Activated CD4-positive, alpha-beta T cell treated with anti-CD3 and anti-CD28 coated beads, Interleukin-10, Interleukin-2, amounts not matched to agents 100 ng/mL and 50 ng/mL, durations not matched to agents 16 hours and 8 hours (primary cell): ENCODE data around the gene KLHL3.
A peak's percentile ranks its signal among the peaks of the same experiment; 100 is the strongest.

Experiments
- DNase-seq: peaks from one replicate; pipeline ENCODE4 v3.0.0-alpha.2; 2020

Gene KLHL3

DNA sequence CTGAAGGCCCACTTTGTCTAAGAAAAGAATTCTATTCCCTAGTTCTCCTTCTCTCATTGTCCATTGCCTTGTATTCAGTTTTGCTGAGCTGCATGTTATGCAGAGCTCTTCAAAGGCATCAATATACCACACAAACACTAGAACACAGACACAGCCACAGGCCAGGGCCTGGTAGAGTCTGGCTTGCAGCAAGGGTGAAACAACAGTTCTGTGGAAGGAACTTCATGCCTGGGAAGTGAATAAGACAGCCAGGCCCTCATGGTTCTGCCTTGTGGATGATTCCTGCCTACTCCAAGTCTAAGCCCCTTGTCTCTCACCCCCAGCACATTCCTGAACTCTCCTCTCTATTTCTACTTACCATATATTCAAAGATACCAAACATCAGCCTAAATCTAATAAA is 30.8 kb downstream of the KLHL3 start:
- no peak for DNase-seq

DNA sequence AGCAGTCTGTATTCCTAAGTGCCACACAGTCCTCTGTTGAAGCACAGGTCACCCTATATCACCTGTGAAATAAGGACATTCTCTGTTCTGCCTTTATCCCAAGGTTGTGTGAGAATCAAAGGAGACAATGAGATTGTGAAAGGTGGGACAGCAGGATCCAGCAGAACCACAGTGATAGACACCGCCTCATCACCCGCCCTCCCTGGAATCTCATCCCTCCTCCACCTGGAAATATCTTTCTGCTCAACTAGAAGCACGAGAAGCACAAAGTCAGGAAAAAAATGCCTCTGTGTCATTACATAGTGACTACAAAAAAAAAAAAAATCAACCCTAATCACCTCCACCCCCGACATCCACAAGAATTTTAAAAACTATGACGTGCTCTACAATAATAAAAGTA is 32.3 kb downstream of the KLHL3 start:
- DNase-seq = no peak

DNA sequence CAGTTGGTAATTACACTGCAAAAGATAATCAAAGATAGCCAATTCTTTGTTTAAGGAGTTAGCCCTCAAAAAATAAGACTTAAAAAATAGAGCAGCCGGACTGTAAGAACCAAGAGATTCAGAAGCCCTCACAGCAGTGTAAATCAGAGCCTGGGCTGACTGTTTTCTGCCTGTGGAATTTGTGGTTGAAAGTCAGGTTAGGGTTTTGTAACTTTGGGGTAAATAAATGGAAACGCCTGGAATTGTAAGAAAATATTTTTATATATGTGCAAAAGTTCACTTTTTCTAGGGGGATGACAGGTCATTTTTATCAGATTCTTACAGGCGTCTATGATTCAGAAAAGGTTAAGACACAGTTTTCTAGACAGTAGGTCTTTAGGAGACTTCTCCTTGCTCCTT is 35.6 kb downstream of the KLHL3 start:
- DNase-seq = no peak

DNA sequence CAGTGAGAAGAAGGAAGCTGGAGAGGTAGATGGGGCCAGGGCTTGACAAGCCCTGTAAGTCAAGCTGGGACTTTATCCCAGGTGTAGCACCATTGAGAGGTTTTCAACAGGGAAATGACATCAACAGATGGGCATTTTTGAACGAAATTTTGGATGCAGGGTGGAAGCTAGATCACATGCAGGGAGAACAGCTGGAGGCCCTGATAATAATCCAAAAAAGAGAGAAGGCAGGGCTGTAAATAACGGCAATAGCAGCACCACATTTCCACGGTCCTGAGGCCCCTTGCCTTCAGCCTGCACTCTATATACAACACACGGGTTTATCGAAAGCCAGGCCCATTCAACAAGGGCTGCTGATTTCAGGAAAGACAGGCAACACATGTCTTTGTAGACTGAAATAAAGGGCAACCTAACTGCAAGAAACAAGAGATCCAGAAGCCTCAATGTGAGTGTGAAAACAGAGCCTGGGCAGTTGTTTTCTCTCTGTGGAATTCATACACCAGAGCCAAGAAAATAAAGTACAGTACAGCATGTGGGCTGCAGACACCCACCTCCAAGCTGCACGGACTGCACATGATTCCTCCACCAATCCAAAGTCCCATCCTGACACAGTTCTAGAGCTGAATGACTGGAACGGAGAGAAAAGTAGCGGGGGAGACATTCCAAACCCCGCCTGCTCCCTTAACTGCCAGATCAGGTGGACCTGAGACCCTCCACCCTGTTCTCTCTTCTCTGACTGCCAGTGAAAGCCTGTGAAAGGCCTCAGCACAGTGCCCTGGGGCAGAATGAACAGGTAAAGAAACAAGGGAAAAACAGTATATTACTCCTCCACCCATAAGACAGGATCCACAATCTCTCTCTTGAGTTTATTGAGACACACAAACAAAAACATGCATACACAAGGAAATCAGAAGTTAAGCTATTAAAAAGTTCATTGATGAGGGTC is 36.3 kb downstream of the KLHL3 start:
- no peak for DNase-seq

DNA sequence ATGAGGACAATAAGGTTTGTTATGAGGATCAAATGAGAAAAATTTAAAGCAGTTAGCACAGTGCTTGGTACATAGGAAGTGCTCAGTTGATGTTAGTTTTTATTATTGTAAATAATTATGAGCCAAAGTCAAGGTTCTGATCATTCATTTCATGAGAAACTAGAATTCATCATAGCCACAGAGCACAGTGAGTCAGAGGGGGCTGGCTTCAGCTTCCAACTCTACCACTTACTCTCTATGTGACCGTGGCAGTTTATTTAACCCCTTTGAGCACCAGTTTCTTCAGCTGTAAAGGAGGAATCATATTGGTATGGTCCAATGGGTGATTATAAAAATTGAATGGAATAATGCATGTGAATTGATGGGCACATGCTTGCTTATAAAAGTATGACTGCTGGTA is 39.4 kb downstream of the KLHL3 start:
- peak; percentile 58 for DNase-seq

- DNase-seq = peak; percentile 26
Observed at GRCh38 chr5:137695651-137696428, 40.0 kb downstream of the KLHL3 start.

DNA sequence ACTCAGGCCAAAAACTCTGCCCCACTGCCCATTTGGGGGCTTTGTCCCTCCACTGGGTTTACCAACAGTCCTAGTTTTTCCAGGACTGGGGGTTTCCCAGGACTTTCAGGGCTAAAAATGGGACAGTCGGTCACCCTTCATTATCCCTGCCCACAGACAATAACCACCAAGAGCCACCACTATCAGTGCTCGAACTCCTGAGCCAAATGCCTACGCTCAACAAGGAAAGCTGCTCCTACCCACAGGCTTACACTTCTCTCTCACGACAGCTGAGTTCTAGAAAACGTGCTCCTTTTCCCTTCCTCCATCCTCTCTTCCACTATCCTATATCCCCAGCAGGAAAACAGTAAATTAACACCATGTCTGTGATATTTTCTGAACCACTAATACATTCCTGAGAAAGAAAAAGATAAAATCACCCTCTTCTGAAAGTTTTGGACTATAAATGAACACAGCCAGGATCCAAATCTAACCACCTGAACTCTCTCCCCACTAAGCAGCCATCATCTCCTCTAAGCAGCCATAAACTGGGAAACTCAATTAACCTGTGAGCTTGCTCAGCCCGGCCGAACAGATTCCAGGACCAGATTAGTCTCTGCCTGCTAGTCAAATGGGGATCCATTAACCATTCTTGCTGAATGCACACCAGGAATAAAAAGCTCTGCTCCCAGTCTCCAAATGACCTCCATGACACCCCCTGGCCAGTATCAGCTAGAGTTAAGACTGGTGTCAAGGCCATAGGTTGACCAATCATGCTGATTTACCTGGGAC is 41.8 kb downstream of the KLHL3 start:
- no peak for DNase-seq

- no peak for DNase-seq
Observed at GRCh38 chr5:137693307-137693950, 42.5 kb downstream of the KLHL3 start.

DNA sequence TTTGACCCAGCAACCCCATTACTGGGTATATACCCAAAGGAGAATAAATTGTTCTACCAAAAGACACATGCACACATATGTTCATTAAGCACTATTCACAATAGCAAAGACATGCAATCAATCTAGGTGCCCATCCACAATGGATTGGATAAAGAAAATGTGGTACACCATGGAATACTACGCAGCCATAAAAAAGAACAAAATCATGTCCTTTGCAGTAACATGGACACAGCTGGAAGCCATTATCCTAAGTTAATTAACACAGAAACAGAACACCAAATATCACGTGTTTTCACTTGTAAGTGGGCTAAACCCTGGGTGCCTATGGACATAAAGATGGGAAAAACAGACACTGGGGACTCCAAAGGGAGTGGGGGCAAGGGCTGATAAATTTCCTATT is 46.6 kb downstream of the KLHL3 start:
- DNase-seq = no peak

DNA sequence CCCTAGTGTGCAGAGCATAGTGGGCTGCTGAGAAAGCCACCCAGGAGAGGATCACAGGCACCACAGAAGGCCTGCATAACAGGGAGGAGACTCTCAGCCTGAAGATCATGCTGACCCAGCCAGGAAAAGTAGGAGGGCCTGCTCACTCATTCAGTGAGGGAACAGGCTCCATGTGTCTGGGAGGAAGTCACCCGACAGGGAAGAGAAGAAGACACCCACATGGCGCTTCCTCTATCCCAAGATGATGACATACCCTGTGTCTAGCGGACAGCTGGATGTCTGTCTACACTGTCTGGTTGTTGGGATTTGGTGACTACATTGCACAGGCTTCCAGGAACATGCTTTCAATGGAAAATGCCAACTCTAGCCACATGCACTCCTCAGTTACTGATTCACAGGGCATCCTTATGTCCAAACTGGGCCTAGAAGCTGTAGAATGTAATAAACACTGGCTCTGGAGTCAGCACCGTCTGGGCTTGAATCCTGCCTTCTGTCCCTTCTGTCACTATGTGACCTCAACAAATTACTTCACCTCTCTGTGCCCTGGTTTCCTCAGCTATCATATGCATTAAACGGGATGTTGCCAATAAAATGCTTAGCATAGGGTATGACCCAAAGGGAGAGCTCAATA is 47.6 kb downstream of the KLHL3 start:
- DNase-seq = no peak

DNA sequence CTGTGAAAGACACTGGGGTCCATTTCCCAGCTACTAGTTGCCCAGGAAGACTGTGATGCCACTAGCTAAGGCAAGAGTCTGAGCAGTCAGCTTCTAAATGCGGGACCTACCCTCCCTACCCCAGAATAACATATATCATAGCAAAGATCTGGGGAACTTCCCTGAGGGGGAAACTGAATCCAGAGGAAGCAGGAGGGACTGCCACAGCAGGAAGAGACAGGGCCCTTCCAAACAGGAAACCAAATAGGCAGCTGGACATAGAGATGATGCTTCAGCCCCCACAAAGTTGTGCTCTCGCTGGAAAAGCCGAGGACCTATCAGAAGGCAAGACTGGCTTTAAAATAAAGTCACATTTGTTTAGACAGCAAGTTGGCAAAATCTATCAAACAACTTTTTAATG is 51.1 kb downstream of the KLHL3 start:
- no peak for DNase-seq

DNA sequence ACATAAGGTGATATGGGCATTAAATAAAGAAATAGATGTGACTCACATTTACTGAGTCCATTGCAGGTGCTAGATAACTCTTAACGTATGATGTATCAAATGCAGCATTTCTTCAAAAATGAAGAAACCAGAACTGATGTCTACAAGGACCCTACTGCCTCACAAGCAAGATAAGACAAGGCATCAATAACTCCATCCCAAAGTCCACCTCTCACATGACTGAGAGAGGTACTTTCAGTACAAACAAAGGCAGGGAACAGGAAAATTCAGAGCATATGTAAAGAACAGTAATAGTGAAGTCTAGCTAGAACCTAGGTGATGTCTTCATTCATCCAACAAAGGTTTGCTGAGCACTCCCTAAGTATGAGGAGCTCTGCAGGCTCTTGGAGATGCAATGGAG is 54.7 kb downstream of the KLHL3 start:
- DNase-seq = no peak

GRCh38 chr5:137679910-137680309 is 56.0 kb downstream of the KLHL3 start:
- no peak for DNase-seq

DNA sequence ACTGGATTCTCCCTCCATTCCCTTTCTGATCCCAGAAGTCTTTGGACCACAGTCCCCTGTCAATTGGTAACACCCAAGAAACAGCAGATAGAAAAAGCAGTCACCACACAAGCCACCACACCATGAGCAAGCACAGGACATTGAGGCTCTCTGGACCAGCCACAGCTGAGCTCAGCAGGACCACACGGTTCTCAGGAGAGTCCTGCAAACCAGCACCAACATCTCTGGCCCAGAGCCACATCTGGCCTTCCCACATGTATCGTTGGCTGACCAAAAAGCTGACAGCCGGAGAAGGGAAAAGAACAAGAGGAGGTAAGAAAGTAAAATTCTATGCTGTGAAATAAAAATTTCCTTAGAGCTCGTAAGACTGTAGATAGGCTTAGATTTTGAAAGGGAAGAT is 56.7 kb downstream of the KLHL3 start:
- no peak for DNase-seq

GRCh38 chr5:137672881-137673280 is 63.0 kb downstream of the KLHL3 start:
- DNase-seq = no peak

- no peak for DNase-seq
Observed at GRCh38 chr5:137672001-137672400, 63.9 kb downstream of the KLHL3 start.

- DNase-seq = no peak
Observed at GRCh38 chr5:137669811-137670210, 66.1 kb downstream of the KLHL3 start.

GRCh38 chr5:137668637-137669036 is 67.3 kb downstream of the KLHL3 start:
- no peak for DNase-seq

DNA sequence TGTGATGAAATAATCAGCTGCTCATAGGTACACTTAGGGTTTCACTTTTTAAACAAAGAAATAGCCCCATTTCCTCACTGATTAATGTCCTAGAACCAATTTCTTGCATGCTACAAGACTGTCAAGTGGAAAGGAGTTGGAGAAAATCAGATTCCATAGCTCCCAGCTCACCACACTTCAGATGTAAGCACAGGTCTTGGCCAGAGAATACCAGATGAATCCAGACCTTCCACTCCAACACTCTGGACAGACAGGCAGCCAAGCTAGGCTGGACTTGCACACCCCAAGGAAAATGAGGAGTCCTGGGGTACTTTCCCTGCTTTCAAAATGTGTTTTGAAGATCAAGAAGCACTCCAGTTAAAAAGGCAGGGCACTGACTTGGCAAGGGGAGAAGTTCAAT is 68.5 kb downstream of the KLHL3 start:
- no peak for DNase-seq

DNA sequence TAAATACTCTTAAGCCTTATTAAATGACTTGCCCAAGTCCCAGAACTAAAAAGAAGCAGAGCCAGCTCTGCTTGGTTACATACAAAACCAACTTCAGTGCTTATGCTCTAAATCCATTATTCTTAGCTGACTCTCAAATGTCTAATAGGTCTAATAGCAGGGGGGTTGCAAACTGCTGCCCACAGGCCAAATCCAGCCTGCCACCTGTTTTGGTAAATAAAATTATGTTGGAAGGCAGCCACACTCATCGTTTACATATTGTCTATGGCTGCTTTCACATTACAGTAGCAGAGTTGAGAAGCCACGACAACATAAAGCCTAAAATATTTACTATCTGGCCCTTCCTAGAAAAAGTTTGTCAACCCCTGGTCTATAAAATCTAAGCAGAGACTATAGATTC is 69.0 kb downstream of the KLHL3 start:
- no peak for DNase-seq

GRCh38 chr5:137666461-137666850 is 69.4 kb downstream of the KLHL3 start:
- DNase-seq = peak; percentile 5
